Activated CD8-positive, alpha-beta T cell treated with anti-CD3 and anti-CD28 coated beads, Interleukin-2, amount 10 ng/mL, durations not matched to agents 7 days and 5 days (primary cell): ENCODE measurements around the gene AMACR. TPM values are rescaled to one million over a fixed set of nuclear protein-coding genes. Genes with fewer than 3 reads are reported as not detected.
A peak's percentile ranks its signal among the peaks of the same experiment; 100 is the strongest.
"Not testable (repeated sequence)": the region's sequence is repeated elsewhere in the genome, so short reads cannot be mapped to it uniquely, and the experiment has no call there.

Source experiments
- ATAC-seq: fragments of 150-1000 bp; cut with Tn5 transposase; one replicate; pipeline ENCODE4 v1.10.0; 2021; ENCODE audit warnings: moderate library complexity
- CTCF ChIA-PET: fragments of 350-600 bp; sonication (Branson Sonifier 250); formaldehyde crosslinking; loops from one replicate; lab custom pipeline; 2021; ENCODE audit warnings: antibody characterized with exemption; lab: Charles Lee
- POLR2A ChIA-PET: fragments of 350-600 bp; sonication (Branson Sonifier 250); formaldehyde crosslinking; loops from one replicate; lab custom pipeline; 2021; ENCODE audit warnings: antibody characterized with exemption; lab: Charles Lee
- DNase-seq: peaks from one replicate; pipeline ENCODE4 v3.0.0-alpha.2; 2020
- H3K27ac Mint-ChIP-seq: one replicate; pipeline ENCODE4 v1.8.0; 2021; ENCODE audit warnings: mild to moderate bottlenecking, mixed read lengths
- H3K27me3 Mint-ChIP-seq: one replicate; pipeline ENCODE4 v1.8.0; 2021; ENCODE audit warnings: low read depth, mixed read lengths
- H3K36me3 Mint-ChIP-seq: one replicate; pipeline ENCODE4 v1.8.0; 2021; ENCODE audit warnings: low read depth, mixed read lengths
- H3K4me1 Mint-ChIP-seq: one replicate; pipeline ENCODE4 v1.8.0; 2021; ENCODE audit warnings: low read depth, mixed read lengths
- H3K4me3 Mint-ChIP-seq: one replicate; pipeline ENCODE4 v1.8.0; 2021; ENCODE audit warnings: mild to moderate bottlenecking, mixed read lengths
- H3K9me3 Mint-ChIP-seq: one replicate; pipeline ENCODE4 v1.8.0; 2022; ENCODE audit warnings: mixed read lengths; ENCODE audit not compliant: insufficient read depth
- total RNA-seq, 2 experiments: library from RNA; stranded (reverse); gene quantifications; one replicate each; pipeline ENCODE4 v1.2.3, GENCODE V29; 2021

The AMACR gene
- total RNA-seq, 2 experiments from 2014 or later = 6.5 to 6.9 TPM

GRCh38 chr5:34015120-34015822, 7.4 kb upstream of the AMACR start:
- no peaks in the 10 kb centered on the region for H3K9me3 Mint-ChIP-seq
- ChIA-PET POLR2A (no interaction called here), CTCF (interaction anchor here (0.8 to 1.6 kb wide), 2 partner anchors 18 to 20 kb away, joined by 3 to 9 read pairs; no protein-coding TSS in a partner anchor)
- no peak overlapping the region for H3K27ac Mint-ChIP-seq
- no peak overlapping the region for H3K4me3 Mint-ChIP-seq
- peaks cover 4% of the 10 kb centered on the region for H3K4me1 Mint-ChIP-seq
- no peak for DNase-seq
- H3K27me3 Mint-ChIP-seq = no peaks in the 10 kb centered on the region
- no peak for ATAC-seq
- H3K36me3 Mint-ChIP-seq = peaks cover 2% of the 10 kb centered on the region

- Mint-ChIP-seq H3K4me1 (peaks cover 5% of the 10 kb centered on the region), H3K4me3 (no peak overlapping the region), H3K27me3 (peaks cover under 1% of the 10 kb centered on the region), H3K27ac (no peak overlapping the region), H3K9me3 (no peaks in the 10 kb centered on the region), H3K36me3 (peaks cover 2% of the 10 kb centered on the region)
- ATAC-seq (no peak), DNase-seq (no peak)
- POLR2A ChIA-PET = no interaction called here
- CTCF ChIA-PET = interaction anchor here (1.6 kb wide), 1 partner anchor 18 kb away, joined by 9 read pairs; no protein-coding TSS in a partner anchor
These were observed 6.8 kb upstream of the AMACR start for GRCh38 chr5:34014626-34015025.

- CTCF ChIA-PET = interaction anchor here (1.8 to 4.1 kb wide), 2 partner anchors 9 to 16 kb away, joined by 5 to 18 read pairs; no protein-coding TSS in a partner anchor
These were observed 5.7 kb upstream of the AMACR start for GRCh38 chr5:34013547-34013946.

GRCh38 chr5:34012791-34013190, 4.9 kb upstream of the AMACR start:
- no peak for ATAC-seq
- DNase-seq = no peak
- no peak overlapping the region for H3K27ac Mint-ChIP-seq
- H3K36me3 Mint-ChIP-seq = no peaks in the 10 kb centered on the region
- ChIA-PET CTCF (interaction anchor here (0.5 to 4.1 kb wide), 3 partner anchors 9 to 568 kb away, joined by 3 to 18 read pairs (median 5); no protein-coding TSS in a partner anchor), POLR2A (interaction anchor here (0.7 kb wide), 1 partner anchor 24 kb away, joined by 4 read pairs; no protein-coding TSS in a partner anchor)
- H3K4me1 Mint-ChIP-seq = peaks cover 19% of the 10 kb centered on the region
- H3K4me3 Mint-ChIP-seq = no peak overlapping the region
- H3K27me3 Mint-ChIP-seq = peaks cover 2% of the 10 kb centered on the region
- no peaks in the 10 kb centered on the region for H3K9me3 Mint-ChIP-seq

More at GRCh38 chr5:34013547-34013946, 5.7 kb upstream of the AMACR start:
- Mint-ChIP-seq H3K27ac (no peak overlapping the region), H3K36me3 (no peaks in the 10 kb centered on the region), H3K4me3 (no peak overlapping the region), H3K27me3 (peaks cover 2% of the 10 kb centered on the region), H3K4me1 (peaks cover 16% of the 10 kb centered on the region), H3K9me3 (no peaks in the 10 kb centered on the region)
- ATAC-seq (no peak), DNase-seq (no peak)
- POLR2A ChIA-PET = no interaction called here

- Mint-ChIP-seq H3K27me3 (peaks cover 2% of the 10 kb centered on the region), H3K9me3 (no peaks in the 10 kb centered on the region), H3K36me3 (no peaks in the 10 kb centered on the region), H3K4me3 (no peak overlapping the region), H3K27ac (no peak overlapping the region), H3K4me1 (peaks cover 26% of the 10 kb centered on the region)
- no peak for ATAC-seq
- ChIA-PET POLR2A (no interaction called here), CTCF (interaction anchor here (1.2 to 4.1 kb wide), 3 partner anchors 9 to 14 kb away, joined by 4 to 18 read pairs (median 4); no protein-coding TSS in a partner anchor)
- no peak for DNase-seq
These were observed 3.7 kb upstream of the AMACR start for GRCh38 chr5:34011536-34011935.

- DNase-seq, H3K27ac Mint-ChIP-seq, H3K9me3 Mint-ChIP-seq, H3K36me3 Mint-ChIP-seq, ATAC-seq, H3K4me3 Mint-ChIP-seq, H3K27me3 Mint-ChIP-seq, POLR2A ChIA-PET: not testable (repeated sequence)
- H3K4me1 Mint-ChIP-seq = peaks cover 32% of the 10 kb centered on the region
- CTCF ChIA-PET = interaction anchor here (4.1 kb wide), 1 partner anchor 13 kb away, joined by 18 read pairs; no protein-coding TSS in a partner anchor
These were observed 2.3 kb upstream of the AMACR start for GRCh38 chr5:34010146-34010545.

- Mint-ChIP-seq H3K9me3 (no peaks in the 10 kb centered on the region), H3K27me3 (peaks cover 2% of the 10 kb centered on the region), H3K4me1 (peaks cover 32% of the 10 kb centered on the region), H3K36me3 (peaks cover 5% of the 10 kb centered on the region), H3K4me3 (peak overlapping the region; percentile 4), H3K27ac (no peak overlapping the region)
- ChIA-PET CTCF (no interaction called here), POLR2A (no interaction called here)
- ATAC-seq (no peak), DNase-seq (no peak)
These were observed 1.8 kb upstream of the AMACR start for GRCh38 chr5:34009610-34010009.

GRCh38 chr5:34008802-34009201, 952 bp upstream of the AMACR start:
- no peak for DNase-seq
- ChIA-PET CTCF (interaction anchor here (1.1 to 1.8 kb wide), 4 partner anchors 8 to 36 kb away, joined by 3 to 5 read pairs (median 5); no protein-coding TSS in a partner anchor), POLR2A (interaction anchor here (0.7 to 1.5 kb wide), 4 partner anchors 8 to 1757 kb away, joined by 3 to 14 read pairs (median 4); no protein-coding TSS in a partner anchor)
- no peak for ATAC-seq
- H3K27ac Mint-ChIP-seq = peak overlapping the region; percentile 90
- peaks cover 2% of the 10 kb centered on the region for H3K27me3 Mint-ChIP-seq
- H3K36me3 Mint-ChIP-seq = peaks cover 7% of the 10 kb centered on the region
- peak overlapping the region; percentile 79 for H3K4me3 Mint-ChIP-seq
- peaks cover 32% of the 10 kb centered on the region for H3K4me1 Mint-ChIP-seq
- H3K9me3 Mint-ChIP-seq = no peaks in the 10 kb centered on the region

GRCh38 chr5:34007201-34007620, 639 bp downstream of the AMACR start:
- no peak for DNase-seq
- H3K4me1 Mint-ChIP-seq = peaks cover 31% of the 10 kb centered on the region
- ChIA-PET POLR2A (interaction anchor here (1.5 to 1.9 kb wide), 3 partner anchors 11 to 15 kb away, joined by 4 to 14 read pairs (median 7); no protein-coding TSS in a partner anchor), CTCF (interaction anchor here (1.8 kb wide), 1 partner anchor 9 kb away, joined by 5 read pairs; no protein-coding TSS in a partner anchor)
- no peaks in the 10 kb centered on the region for H3K9me3 Mint-ChIP-seq
- peak overlapping the region; percentile 79 for H3K4me3 Mint-ChIP-seq
- peaks cover 11% of the 10 kb centered on the region for H3K36me3 Mint-ChIP-seq
- H3K27ac Mint-ChIP-seq = peak overlapping the region; percentile 90
- no peak for ATAC-seq
- peaks cover 2% of the 10 kb centered on the region for H3K27me3 Mint-ChIP-seq

GRCh38 chr5:34005681-34006080, 2.2 kb downstream of the AMACR start:
- Mint-ChIP-seq H3K27me3 (peaks cover 2% of the 10 kb centered on the region), H3K9me3 (no peaks in the 10 kb centered on the region), H3K27ac (no peak overlapping the region), H3K4me1 (peaks cover 28% of the 10 kb centered on the region), H3K4me3 (no peak overlapping the region), H3K36me3 (peaks cover 11% of the 10 kb centered on the region)
- POLR2A ChIA-PET = interaction anchor here (1.9 kb wide), 1 partner anchor 16 kb away, joined by 7 read pairs; no protein-coding TSS in a partner anchor
- DNase-seq (no peak), ATAC-seq (no peak)
- CTCF ChIA-PET = interaction anchor here (1.1 to 1.6 kb wide), 2 partner anchors 8 to 17 kb away, joined by 4 to 19 read pairs; no protein-coding TSS in a partner anchor

- H3K36me3 Mint-ChIP-seq = peaks cover 11% of the 10 kb centered on the region
- CTCF ChIA-PET = interaction anchor here (1.6 kb wide), 1 partner anchor 8 kb away, joined by 19 read pairs; no protein-coding TSS in a partner anchor
- ATAC-seq (no peak), DNase-seq (no peak)
- peaks cover 2% of the 10 kb centered on the region for H3K27me3 Mint-ChIP-seq
- peaks cover 28% of the 10 kb centered on the region for H3K4me1 Mint-ChIP-seq
- H3K4me3 Mint-ChIP-seq = no peak overlapping the region
- no peaks in the 10 kb centered on the region for H3K9me3 Mint-ChIP-seq
- H3K27ac Mint-ChIP-seq = no peak overlapping the region
- POLR2A ChIA-PET = interaction anchor here (1.9 kb wide), 1 partner anchor 17 kb away, joined by 7 read pairs; no protein-coding TSS in a partner anchor
These were observed 2.6 kb downstream of the AMACR start for GRCh38 chr5:34005211-34005610.
